SU-DHL-6 (cell line): ENCODE results near the gene MMP10.

Experiments
- H2AFZ ChIP-seq: fragments of 200-600 bp; sonication (generic); 2 replicates; pipeline ENCODE4 v1.6.1; 2014; ENCODE audit warnings: low read depth, mild to moderate bottlenecking, moderate library complexity, mixed read lengths, antibody characterized with exemption, low read length; ENCODE audit not compliant: severe bottlenecking
- H3F3A ChIP-seq: fragments of 200-600 bp; shearing (Covaris generic); 2 replicates; pipeline ENCODE4 v1.6.0; 2016; ENCODE audit warnings: antibody characterized with exemption, mild to moderate bottlenecking; ENCODE audit not compliant: insufficient read depth
- H3K27ac ChIP-seq: fragments of 200-600 bp; sonication (generic); 2 replicates; pipeline ENCODE4 v1.5.1; 2016; ENCODE audit warnings: low read depth, mild to moderate bottlenecking, low read length, moderate library complexity, mixed read lengths
- H3K27me3 ChIP-seq: fragments of 200-600 bp; sonication (generic), shearing (Covaris generic); 2 replicates; pipeline ENCODE4 v1.6.0; 2014; ENCODE audit warnings: mild to moderate bottlenecking, low read length
- H3K36me3 ChIP-seq: fragments of 200-600 bp; sonication (generic); 2 replicates; pipeline ENCODE4 v1.6.1; 2014; ENCODE audit warnings: mild to moderate bottlenecking, low read length, mixed read lengths
- H3K4me2 ChIP-seq: fragments of 300-600, 200-600 bp; shearing (Covaris generic), sonication (generic); 2 replicates; pipeline ENCODE4 v1.6.0; 2014; ENCODE audit warnings: low read length, low read depth, mild to moderate bottlenecking; ENCODE audit not compliant: poor library complexity, severe bottlenecking
- H3K4me3 ChIP-seq: fragments of 200-600 bp; sonication (generic); 2 replicates; pipeline ENCODE4 v1.5.1; 2014; ENCODE audit warnings: antibody characterized with exemption, low read length, mild to moderate bottlenecking, mixed read lengths; ENCODE audit not compliant: insufficient read depth, poor library complexity, severe bottlenecking
- H3K79me2 ChIP-seq: fragments of 200-600 bp; sonication (generic); 2 replicates; pipeline ENCODE4 v1.6.1; 2014; ENCODE audit warnings: mild to moderate bottlenecking, low read length, moderate library complexity; ENCODE audit not compliant: insufficient read depth
- H3K9ac ChIP-seq: fragments of 200-600 bp; sonication (generic); 2 replicates; pipeline ENCODE4 v1.7.0; 2014; ENCODE audit warnings: mild to moderate bottlenecking, low read length
- H3K9me2 ChIP-seq: fragments of 200-600 bp; sonication (generic); replicated peaks from 2 replicates; pipeline ENCODE4 v1.6.1; 2014; ENCODE audit warnings: low read length; ENCODE audit not compliant: insufficient read depth
- H3K9me3 ChIP-seq: fragments of 200-600 bp; sonication (generic); 2 replicates; pipeline ENCODE4 v1.6.1; 2014; ENCODE audit warnings: low read length, mixed read lengths; ENCODE audit not compliant: insufficient read depth
- H4K20me1 ChIP-seq: fragments of 200-600 bp; sonication (generic); 2 replicates; pipeline ENCODE4 v1.6.1; 2014; ENCODE audit warnings: low read depth, mild to moderate bottlenecking, antibody characterized with exemption, low read length, moderate library complexity, mixed read lengths
- CTCF ChIP-seq: fragments of 200-600 bp; sonication (generic); IDR thresholded peaks from one replicate; pipeline ENCODE4 v1.5.1; 2017; ENCODE audit warnings: antibody characterized with exemption, mild to moderate bottlenecking, low read length, moderate library complexity; ENCODE audit not compliant: insufficient read depth, poor library complexity, severe bottlenecking
- EZH2phosphoT487 ChIP-seq: fragments of 200-600 bp; sonication (generic), shearing (Covaris generic); conservative IDR thresholded peaks from 2 replicates; pipeline ENCODE4 v1.6.1; 2018; ENCODE audit warnings: mild to moderate bottlenecking, antibody characterized with exemption, low read length, moderate library complexity, mixed read lengths

Gene MMP10

GRCh38 chr11:102780491-102780918 lies at the start of gene MMP10:
TSS of gene MMP10 (minus strand) at chr11:102780628. CDS start at chr11:102780591, 37 bp downstream.
- H3F3A ChIP-seq, result no peaks in the 10 kb centered on the region
- no peaks in the 10 kb centered on the region for H3K36me3 ChIP-seq
- TF ChIP-seq CTCF, result peak; percentile 12
- no peak for TF ChIP-seq EZH2phosphoT487
- no peak within 1 kb of the TSS for H3K9ac ChIP-seq
- H4K20me1 ChIP-seq, result no peaks in the 10 kb centered on the region
- no peaks in the 10 kb centered on the region for H3K27me3 ChIP-seq
- no peaks in the 10 kb centered on the region for H3K9me2 ChIP-seq
- H3K4me2 ChIP-seq, result no peak within 1 kb of the TSS
- H2AFZ ChIP-seq, result no peak within 1 kb of the TSS
- H3K27ac ChIP-seq, result no peak within 1 kb of the TSS
- no peak within 1 kb of the TSS for H3K4me3 ChIP-seq
- H3K79me2 ChIP-seq, result no peaks in the 10 kb centered on the region
- no peaks in the 10 kb centered on the region for H3K9me3 ChIP-seq

GRCh38 chr11:102829316-102830000 lies 49.0 kb upstream of the MMP10 start:
- no peak for TF ChIP-seq EZH2phosphoT487
- no peak for TF ChIP-seq CTCF
- H3K79me2 ChIP-seq, result no peaks in the 10 kb centered on the region
- H3K9me2 ChIP-seq, result no peaks in the 10 kb centered on the region
- H3K4me3 ChIP-seq, result no peak overlapping the region
- no peak overlapping the region for H3K27ac ChIP-seq
- H4K20me1 ChIP-seq, result no peaks in the 10 kb centered on the region
- H3K9me3 ChIP-seq, result no peaks in the 10 kb centered on the region
- H3K9ac ChIP-seq, result no peak overlapping the region
- no peak overlapping the region for H2AFZ ChIP-seq
- H3K4me2 ChIP-seq, result no peak overlapping the region
- H3F3A ChIP-seq, result no peaks in the 10 kb centered on the region
- H3K36me3 ChIP-seq, result no peaks in the 10 kb centered on the region
- no peaks in the 10 kb centered on the region for H3K27me3 ChIP-seq

- Histone ChIP-seq H3K79me2 (no peaks in the 10 kb centered on the region), H3K9ac (no peak overlapping the region), H3K27ac (no peak overlapping the region), H2AFZ (no peak overlapping the region), H3K4me3 (no peak overlapping the region), H3K36me3 (no peaks in the 10 kb centered on the region), H3K9me2 (no peaks in the 10 kb centered on the region), H3K4me2 (no peak overlapping the region), H3F3A (no peaks in the 10 kb centered on the region), H3K9me3 (no peaks in the 10 kb centered on the region), H3K27me3 (no peaks in the 10 kb centered on the region), H4K20me1 (no peaks in the 10 kb centered on the region)
- no peak for TF ChIP-seq CTCF
- TF ChIP-seq EZH2phosphoT487, result no peak
Measured at GRCh38 chr11:102824556-102824955, 44.1 kb upstream of the MMP10 start.
